SK-N-SH (cell line): ENCODE measurements around the gene KRT73. TPM values are rescaled to one million over a fixed set of nuclear protein-coding genes. Genes with fewer than 3 reads are reported as not detected.

Source experiments
- CTCF ChIA-PET: fragments of 300-600, 350-600 bp; formaldehyde crosslinking; extraction: SDS; loops from one replicate; lab custom pipeline; 2021; lab: Yijun Ruan, JAX
- POLR2A ChIA-PET: fragments of 350-600 bp; sonication (Branson Sonifier 250); formaldehyde crosslinking; extraction: SDS; loops from one replicate; lab custom pipeline; 2020; ENCODE audit warnings: antibody characterized with exemption, inconsistent platforms; lab: Yijun Ruan, JAX
- DNase-seq: peaks from one replicate; pipeline ENCODE4 v3.0.0; 2012
- H2AFZ ChIP-seq: fragments of 200-600 bp; sonication (generic); 2 replicates; pipeline ENCODE4 v1.8.1; 2016; ENCODE audit warnings: antibody characterized with exemption, mild to moderate bottlenecking, low read depth
- H3F3A ChIP-seq: fragments of 200-600 bp; sonication (generic); replicated peaks from 2 replicates; pipeline ENCODE3; 2016; ENCODE audit warnings: antibody characterized with exemption, mild to moderate bottlenecking; ENCODE audit not compliant: insufficient read depth
- H3K27ac ChIP-seq, 2 experiments: fragments of 200-500 bp in 1 of 2; fragments of 200-600 bp in 1 of 2; sonication (Bioruptor generic) in 1 of 2; sonication (generic), shearing (Covaris generic) in 1 of 2; 2 replicates each; pipeline versions ENCODE4 v1.5.1 to v1.6.1; 2014 to 2016; ENCODE audit warnings: low read depth in 2 of 2, inconsistent platforms in 1 of 2, low read length in 1 of 2, mild to moderate bottlenecking in 1 of 2, mixed read lengths in 1 of 2
- H3K27me3 ChIP-seq: fragments of 200-600 bp; sonication (generic), shearing (Covaris generic); 2 replicates; pipeline ENCODE4 v1.6.1; 2016; ENCODE audit warnings: mixed run types; ENCODE audit not compliant: insufficient read depth
- H3K36me3 ChIP-seq, 2 experiments: fragments of 200-500 bp in 1 of 2; fragments of 200-600 bp in 1 of 2; sonication (Bioruptor generic) in 1 of 2; sonication (generic) in 1 of 2; replicated peaks in 1 of 2; 2 replicates each; pipeline versions ENCODE3 to v1.5.1; 2014 to 2016; ENCODE audit warnings: low read length in 1 of 2, mild to moderate bottlenecking in 1 of 2; ENCODE audit not compliant: insufficient read depth in 2 of 2, control insufficient read depth in 1 of 2
- H3K4me1 ChIP-seq, 2 experiments: fragments of 200-500 bp in 1 of 2; fragments of 200-600 bp in 1 of 2; sonication (Bioruptor generic) in 1 of 2; sonication (generic), shearing (Covaris generic) in 1 of 2; 2 replicates each; pipeline versions ENCODE4 v1.5.1 to v1.6.1; 2014 to 2016; ENCODE audit warnings: low read depth in 1 of 2, low read length in 1 of 2, mixed run types in 1 of 2; ENCODE audit not compliant: insufficient read depth in 2 of 2, control insufficient read depth in 1 of 2
- H3K4me2 ChIP-seq: fragments of 200-600 bp; sonication (generic), shearing (Covaris generic); 2 replicates; pipeline ENCODE4 v1.6.1; 2017; ENCODE audit warnings: mixed run types
- H3K4me3 ChIP-seq, 2 experiments: fragments of 200-500 bp in 1 of 2; fragments of 200-600 bp in 1 of 2; sonication (Bioruptor generic) in 1 of 2; sonication (generic), shearing (Covaris generic) in 1 of 2; 2 replicates each; pipeline versions ENCODE4 v1.5.1 to v1.8.1; 2014 to 2016; ENCODE audit warnings: low read depth in 2 of 2, inconsistent platforms in 1 of 2, low read length in 1 of 2, mild to moderate bottlenecking in 1 of 2, mixed read lengths in 1 of 2, moderate library complexity in 1 of 2
- H3K79me2 ChIP-seq: fragments of 200-600 bp; sonication (generic); 2 replicates; pipeline ENCODE4 v1.8.1; 2017; ENCODE audit warnings: mild to moderate bottlenecking; ENCODE audit not compliant: insufficient read depth
- H3K9ac ChIP-seq: fragments of 200-600 bp; sonication (generic); 2 replicates; pipeline ENCODE4 v1.6.1; 2017; ENCODE audit warnings: mixed run types
- H3K9me2 ChIP-seq: fragments of 200-600 bp; sonication (generic); 2 replicates; pipeline ENCODE4 v1.6.1; 2017; ENCODE audit warnings: mixed run types
- H3K9me3 ChIP-seq: fragments of 200-600 bp; sonication (generic); 2 replicates; pipeline ENCODE4 v1.6.1; 2017; ENCODE audit warnings: mixed run types, mild to moderate bottlenecking, moderate library complexity
- H4K20me1 ChIP-seq: fragments of 200-600 bp; sonication (generic); 2 replicates; pipeline ENCODE4 v1.6.1; 2017; ENCODE audit warnings: mild to moderate bottlenecking, mixed run types; ENCODE audit not compliant: insufficient read depth
- ELF1 ChIP-seq: IDR thresholded peaks from 2 replicates; pipeline ENCODE4 v1.4.0; 2012
- EZH2phosphoT487 ChIP-seq: fragments of 200-600 bp; sonication (generic); IDR thresholded peaks from 2 replicates; pipeline ENCODE4 v1.6.1; 2017; ENCODE audit warnings: low read depth, mixed run types, mild to moderate bottlenecking, antibody characterized with exemption, moderate library complexity, borderline replicate concordance
- GABPA ChIP-seq: IDR thresholded peaks from 2 replicates; pipeline ENCODE4 v1.4.0; 2012; ENCODE audit warnings: low read depth, mild to moderate bottlenecking
- RAD21 ChIP-seq: IDR thresholded peaks from 2 replicates; pipeline ENCODE4 v1.6.1; 2012; ENCODE audit warnings: mild to moderate bottlenecking, low read length
- SIN3A ChIP-seq: IDR thresholded peaks from 2 replicates; pipeline ENCODE4 v1.6.1; 2012; ENCODE audit warnings: low read depth, mild to moderate bottlenecking, low read length, moderate library complexity, borderline replicate concordance
- SMC3 ChIP-seq: IDR thresholded peaks from 2 replicates; pipeline ENCODE4 v1.6.1; 2012; ENCODE audit warnings: low read depth, low read length, improper control_type of control experiment
- TEAD4 ChIP-seq: IDR thresholded peaks from 2 replicates; pipeline ENCODE4 v1.4.0; 2012; ENCODE audit warnings: mild to moderate bottlenecking, borderline replicate concordance; ENCODE audit not compliant: insufficient read depth
- YY1 ChIP-seq: IDR thresholded peaks from 2 replicates; pipeline ENCODE4 v1.4.0; 2012; ENCODE audit warnings: low read depth, mild to moderate bottlenecking
- WGBS: methylation state at CpG from one replicate; pipeline ENCODE4 v1.1.6; 2017; ENCODE audit warnings: low lambda C conversion rate; 5-methylcytosine and 5-hydroxymethylcytosine counted together
- polyA plus RNA-seq, 3 experiments: library from polyadenylated mRNA; depleted of rRNA; stranded (reverse); fragments of >200 nt; gene quantifications; 2 replicates each; pipeline ENCODE4 v1.2.3, GENCODE V29; 2012
- TF ChIP-seq, protein P1 (sequence below): fragments of 150-350 bp; IDR thresholded peaks from 2 replicates; pipeline ENCODE4 v1.6.1; 2016; ENCODE audit warnings: mild to moderate bottlenecking, low read depth, low read length

KRT73 gene
- polyA plus RNA-seq, 1 of the 3 experiments (the other 2 are of a cell fraction) = not detected

DNA sequence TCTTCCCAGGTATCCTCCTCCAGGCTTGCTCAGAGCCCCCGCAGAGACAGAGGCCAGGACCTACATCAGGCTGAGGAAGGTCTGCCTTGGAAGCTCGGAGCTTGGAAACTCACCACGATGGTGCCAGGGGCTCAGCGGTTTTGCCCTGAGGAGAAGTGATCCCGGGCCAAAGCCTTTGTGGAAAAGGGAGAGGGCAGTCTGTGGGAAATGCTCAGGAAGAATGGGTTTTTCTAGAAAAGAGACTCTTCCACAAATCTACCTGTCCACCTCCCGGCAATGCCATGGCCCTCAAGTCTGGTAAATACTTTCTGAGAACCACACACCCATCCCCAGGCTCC lies 25.7 kb upstream of the KRT73 start:
- TF ChIP-seq RAD21 = no peak
- TF ChIP-seq, all 33 proteins: peak for 0
- Histone ChIP-seq H3K4me3 (no peak overlapping the region), H4K20me1 (no peaks in the 10 kb centered on the region), H3F3A (no peaks in the 10 kb centered on the region), H3K27me3 (peaks cover 77% of the 10 kb centered on the region), H3K9ac (no peak overlapping the region), H3K36me3 (no peaks in the 10 kb centered on the region), H3K4me1 (no peaks in the 10 kb centered on the region), H3K9me3 (no peaks in the 10 kb centered on the region), H3K9me2 (no peaks in the 10 kb centered on the region), H2AFZ (no peak overlapping the region), H3K27ac (no peak overlapping the region), H3K4me2 (no peak overlapping the region), H3K79me2 (no peaks in the 10 kb centered on the region)
- 22% methylated on average over 6 of the region's 6 CpGs for WGBS
- no peak for DNase-seq
- POLR2A ChIA-PET = no interaction called here
- CTCF ChIA-PET = no interaction called here

DNA sequence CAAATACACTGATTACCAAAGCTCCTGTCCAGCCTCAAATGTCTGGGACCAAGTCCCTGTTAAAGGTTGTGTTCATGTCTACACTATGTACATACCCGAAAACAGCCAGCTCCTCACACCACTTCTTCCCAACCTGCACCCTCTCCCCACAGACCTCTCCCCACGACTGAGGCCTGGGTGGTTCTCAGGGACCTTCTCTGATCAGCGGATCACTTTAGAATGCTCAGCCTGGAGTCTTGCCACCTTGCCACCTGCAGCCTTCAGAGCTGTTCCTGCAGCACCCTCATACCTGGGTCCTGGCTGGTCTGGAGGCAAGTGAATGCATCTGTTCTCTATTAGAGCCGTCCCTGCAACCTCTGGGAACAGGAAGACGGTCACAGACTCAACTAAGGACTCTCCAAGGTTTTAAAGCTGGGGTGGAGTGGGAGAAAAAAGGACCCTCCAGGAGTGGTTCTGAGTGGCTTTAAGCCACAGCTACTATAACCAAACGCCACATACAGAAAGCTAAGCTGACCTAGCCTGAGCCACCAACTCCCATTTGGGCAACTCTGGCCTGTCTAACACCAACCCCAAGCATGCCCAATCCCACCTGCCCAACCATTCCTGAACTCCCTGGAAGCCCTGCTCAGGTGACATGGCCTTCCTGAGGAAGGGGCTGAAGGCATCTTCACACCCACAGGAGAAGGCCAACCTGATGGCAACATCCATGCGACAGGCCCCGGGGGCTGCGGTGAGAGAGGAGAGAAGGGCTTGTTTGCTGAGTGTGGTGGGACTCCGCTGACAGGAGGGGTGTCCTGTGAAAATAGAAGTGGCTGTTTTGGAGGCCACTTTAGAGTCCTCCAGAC lies 25.1 kb upstream of the KRT73 start:
- no peak overlapping the region for H2AFZ ChIP-seq
- H3K4me2 ChIP-seq = no peak overlapping the region
- H3F3A ChIP-seq = no peaks in the 10 kb centered on the region
- H3K9me3 ChIP-seq = no peaks in the 10 kb centered on the region
- POLR2A ChIA-PET = no interaction called here
- H3K4me3 ChIP-seq = no peak overlapping the region
- H3K9ac ChIP-seq = no peak overlapping the region
- DNase-seq = no peak
- no peaks in the 10 kb centered on the region for H3K9me2 ChIP-seq
- no peak for TF ChIP-seq YY1
- TF ChIP-seq RAD21 = no peak
- no peak for TF ChIP-seq ELF1
- TF ChIP-seq SMC3 = no peak
- no peak for TF ChIP-seq GABPA
- TF ChIP-seq SIN3A = no peak
- WGBS = 26% methylated on average over 7 of the region's 10 CpGs
- CTCF ChIA-PET = interaction anchor here (0.6 kb wide), 2 partner anchors 29 to 500 kb away, joined by 3 read pairs; no protein-coding TSS in a partner anchor
- no peak overlapping the region for H3K27ac ChIP-seq
- no peaks in the 10 kb centered on the region for H4K20me1 ChIP-seq
- H3K4me1 ChIP-seq = no peaks in the 10 kb centered on the region
- H3K36me3 ChIP-seq = no peaks in the 10 kb centered on the region
- H3K27me3 ChIP-seq = peaks cover 75% of the 10 kb centered on the region
- H3K79me2 ChIP-seq = no peaks in the 10 kb centered on the region

DNA sequence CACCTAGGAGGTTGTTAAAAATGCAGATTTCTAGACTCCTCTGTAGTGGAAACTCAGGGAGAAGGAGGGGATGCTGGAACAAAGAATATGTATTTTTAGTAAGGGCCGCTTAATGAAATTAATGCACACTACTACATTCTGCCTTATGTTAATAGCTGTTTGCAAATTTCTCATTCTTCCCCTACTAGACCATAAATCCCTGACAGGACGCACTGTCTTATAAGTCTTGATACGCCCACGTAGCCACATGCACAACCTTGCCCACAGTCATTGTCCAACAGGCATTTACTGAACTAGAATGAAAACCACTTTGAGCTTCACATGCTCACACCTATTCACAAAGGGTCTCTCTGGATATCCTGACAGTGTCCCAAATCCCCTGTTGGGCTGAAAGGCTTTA lies 23.1 kb upstream of the KRT73 start:
- no peaks in the 10 kb centered on the region for H3K36me3 ChIP-seq
- no peak overlapping the region for H3K4me3 ChIP-seq
- TF ChIP-seq TEAD4 (no peak), EZH2phosphoT487 (no peak)
- TF ChIP-seq, protein P1, sequence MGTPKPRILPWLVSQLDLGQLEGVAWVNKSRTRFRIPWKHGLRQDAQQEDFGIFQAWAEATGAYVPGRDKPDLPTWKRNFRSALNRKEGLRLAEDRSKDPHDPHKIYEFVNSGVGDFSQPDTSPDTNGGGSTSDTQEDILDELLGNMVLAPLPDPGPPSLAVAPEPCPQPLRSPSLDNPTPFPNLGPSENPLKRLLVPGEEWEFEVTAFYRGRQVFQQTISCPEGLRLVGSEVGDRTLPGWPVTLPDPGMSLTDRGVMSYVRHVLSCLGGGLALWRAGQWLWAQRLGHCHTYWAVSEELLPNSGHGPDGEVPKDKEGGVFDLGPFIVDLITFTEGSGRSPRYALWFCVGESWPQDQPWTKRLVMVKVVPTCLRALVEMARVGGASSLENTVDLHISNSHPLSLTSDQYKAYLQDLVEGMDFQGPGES = no peak
- H3F3A ChIP-seq = no peaks in the 10 kb centered on the region
- no peak overlapping the region for H3K9ac ChIP-seq
- H3K9me2 ChIP-seq = no peaks in the 10 kb centered on the region
- no peaks in the 10 kb centered on the region for H3K4me1 ChIP-seq
- ChIA-PET POLR2A (no interaction called here), CTCF (no interaction called here)
- H3K27me3 ChIP-seq = peaks cover 60% of the 10 kb centered on the region
- no peaks in the 10 kb centered on the region for H3K9me3 ChIP-seq
- no peak overlapping the region for H3K27ac ChIP-seq
- no peak overlapping the region for H2AFZ ChIP-seq
- WGBS = 39% methylated on average over 4 of the region's 4 CpGs
- no peak for DNase-seq
- no peaks in the 10 kb centered on the region for H3K79me2 ChIP-seq
- no peaks in the 10 kb centered on the region for H4K20me1 ChIP-seq
- no peak overlapping the region for H3K4me2 ChIP-seq
